Measurements from ENCODE around the gene ABHD2.

The ABHD2 gene

DNA sequence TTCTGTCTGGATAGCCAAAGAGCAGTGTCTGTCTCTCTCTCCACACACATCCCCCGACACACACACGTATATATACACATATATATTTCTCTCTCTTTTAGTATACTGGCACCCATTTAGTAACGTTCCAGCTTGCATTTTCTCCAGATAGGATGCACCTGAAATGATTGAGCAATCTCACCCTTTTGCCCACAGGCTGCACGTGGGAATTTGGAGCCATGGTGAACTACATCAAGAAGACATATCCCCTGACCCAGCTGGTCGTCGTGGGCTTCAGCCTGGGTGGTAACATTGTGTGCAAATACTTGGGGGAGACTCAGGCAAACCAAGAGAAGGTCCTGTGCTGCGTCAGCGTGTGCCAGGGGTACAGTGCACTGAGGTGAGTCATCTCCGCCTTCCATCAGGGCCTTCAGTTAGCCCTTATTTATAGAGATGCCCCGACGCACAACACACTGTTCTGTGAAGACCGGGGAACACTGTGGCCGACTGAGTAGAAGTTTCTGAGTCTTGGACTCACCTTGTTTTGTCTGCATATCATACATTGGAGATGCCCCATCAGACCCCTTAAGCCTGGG lies 87.4 kb downstream of the ABHD2 start:
- H3K9me3 ChIP-seq (ENCODE audit: control insufficient read depth in 1 of 2, low read length in 2 of 2) = no peaks in the 10 kb centered on the region
- no peak overlapping the region for H3K4me3 ChIP-seq (ENCODE audit: low read depth in 1 of 2, low read length in 2 of 2)
- H3K27ac ChIP-seq (ENCODE audit: low read length) = no peak overlapping the region
- H3K36me3 ChIP-seq (ENCODE audit: control insufficient read depth in 1 of 2, insufficient read depth in 2 of 2, low read length in 2 of 2) = peaks cover 27% of the 10 kb centered on the region in 2 donors
- no peaks in the 10 kb centered on the region for H3K27me3 ChIP-seq (ENCODE audit: low read depth, low read length)
- peaks cover 0 to 6% of the 10 kb centered on the region in 2 donors for H3K4me1 ChIP-seq (ENCODE audit: control insufficient read depth in 1 of 2, insufficient read depth in 2 of 2, low read length in 2 of 2)

DNA sequence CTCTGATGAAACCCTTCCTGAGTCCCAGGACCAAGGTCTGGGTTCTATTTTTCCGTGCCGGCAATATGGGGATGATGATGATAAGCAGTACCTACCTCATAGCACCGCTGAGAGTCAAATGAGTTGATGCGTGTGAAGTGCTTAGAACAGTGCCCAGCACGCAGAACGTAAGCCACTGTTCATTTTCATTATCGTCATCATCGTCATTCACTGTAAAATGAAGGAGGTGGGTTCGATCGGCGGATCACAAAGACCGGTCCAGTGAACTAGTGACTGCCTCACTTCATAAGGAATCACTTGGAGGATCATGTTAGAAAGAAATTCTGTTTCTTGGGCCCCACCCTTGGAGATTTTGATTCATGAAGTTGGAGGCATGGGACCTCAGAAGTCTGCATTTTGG lies 88.9 kb downstream of the ABHD2 start:
- H3K4me3 ChIP-seq (ENCODE audit: low read depth in 1 of 2, low read length in 2 of 2) = no peak overlapping the region
- H3K9me3 ChIP-seq (ENCODE audit: control insufficient read depth in 1 of 2, low read length in 2 of 2) = no peaks in the 10 kb centered on the region
- H3K27ac ChIP-seq (ENCODE audit: low read length) = no peak overlapping the region
- H3K4me1 ChIP-seq (ENCODE audit: control insufficient read depth in 1 of 2, insufficient read depth in 2 of 2, low read length in 2 of 2) = peaks cover 0 to 6% of the 10 kb centered on the region in 2 donors
- peaks cover 27 to 31% of the 10 kb centered on the region in 2 donors for H3K36me3 ChIP-seq (ENCODE audit: control insufficient read depth in 1 of 2, insufficient read depth in 2 of 2, low read length in 2 of 2)
- no peaks in the 10 kb centered on the region for H3K27me3 ChIP-seq (ENCODE audit: low read depth, low read length)

DNA sequence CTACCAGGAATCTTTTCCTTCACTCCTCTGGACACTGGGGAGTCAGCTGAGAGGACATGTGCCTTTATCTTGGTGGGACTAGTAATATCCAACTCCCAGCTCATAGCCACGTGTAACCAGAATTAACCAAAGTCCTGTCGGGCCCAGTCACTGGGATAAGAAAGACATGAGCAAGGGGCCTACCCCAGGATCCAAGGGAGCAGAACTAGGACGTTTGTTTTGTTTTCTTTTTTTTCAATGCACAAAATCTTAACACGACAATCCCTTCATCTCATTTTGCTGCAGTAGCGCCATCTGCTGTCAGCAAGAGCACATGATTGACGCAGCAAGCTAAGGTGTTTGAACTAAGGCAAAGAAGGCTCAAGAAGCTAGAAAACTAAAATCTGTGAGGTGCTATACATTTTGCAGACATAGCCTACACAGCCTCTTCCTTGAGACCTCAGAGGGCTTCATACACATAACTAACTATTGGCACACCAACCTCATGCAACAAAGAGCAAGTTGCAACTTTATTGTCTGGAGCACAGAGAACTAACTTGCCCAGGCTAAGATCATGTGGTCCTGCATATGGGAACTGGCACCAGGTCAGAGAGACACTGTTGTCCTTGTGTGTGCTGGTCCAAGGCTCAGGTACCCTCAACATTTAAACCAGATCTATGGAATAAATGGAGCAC lies 89.5 kb downstream of the ABHD2 start:
- Histone ChIP-seq H3K36me3 (ENCODE audit: control insufficient read depth in 1 of 2, insufficient read depth in 2 of 2, low read length in 2 of 2) (peaks cover 27 to 31% of the 10 kb centered on the region in 2 donors), H3K27ac (ENCODE audit: low read length) (no peak overlapping the region), H3K4me1 (ENCODE audit: control insufficient read depth in 1 of 2, insufficient read depth in 2 of 2, low read length in 2 of 2) (peaks cover 0 to 6% of the 10 kb centered on the region in 2 donors)

DNA sequence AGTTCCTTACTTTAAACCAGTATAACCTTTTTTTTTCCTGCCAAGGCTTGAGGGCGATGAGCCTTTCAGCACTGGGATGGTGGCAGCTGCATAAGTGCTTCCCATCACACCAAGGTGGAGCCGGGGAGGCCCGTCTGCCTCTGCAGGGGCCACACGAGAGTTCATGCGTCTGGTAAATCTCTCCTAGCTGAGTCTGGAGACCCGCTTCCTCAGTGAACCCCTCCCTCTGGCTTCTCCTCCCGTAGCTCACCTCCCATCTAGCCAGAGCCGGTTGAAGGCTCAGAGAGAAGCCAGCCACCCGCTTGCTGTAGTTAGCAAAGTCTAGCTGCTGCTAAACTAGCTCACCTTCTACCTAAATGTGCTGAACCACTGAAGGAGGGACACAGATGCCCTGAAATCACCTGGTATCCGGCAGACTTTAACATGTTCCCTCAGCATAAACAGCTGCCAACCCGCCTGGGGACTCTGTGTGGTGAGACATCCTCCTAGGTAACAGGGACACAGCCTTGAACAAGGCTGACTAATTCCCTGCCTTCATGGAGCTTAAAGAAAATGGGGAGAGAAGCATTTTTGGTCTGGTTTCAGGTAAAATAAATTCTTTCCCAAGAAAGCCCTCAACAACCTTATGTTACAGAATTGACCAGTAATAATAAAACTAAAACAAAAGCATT lies 90.2 kb downstream of the ABHD2 start:
- no peak overlapping the region for H3K4me3 ChIP-seq (ENCODE audit: low read depth in 1 of 2, low read length in 2 of 2)
- H3K36me3 ChIP-seq (ENCODE audit: control insufficient read depth in 1 of 2, insufficient read depth in 2 of 2, low read length in 2 of 2) = peaks cover 27 to 31% of the 10 kb centered on the region in 2 donors
- peaks cover 0 to 6% of the 10 kb centered on the region in 2 donors for H3K4me1 ChIP-seq (ENCODE audit: control insufficient read depth in 1 of 2, insufficient read depth in 2 of 2, low read length in 2 of 2)
- no peak overlapping the region for H3K27ac ChIP-seq (ENCODE audit: low read length)
- no peaks in the 10 kb centered on the region for H3K9me3 ChIP-seq (ENCODE audit: control insufficient read depth in 1 of 2, low read length in 2 of 2)
- no peaks in the 10 kb centered on the region for H3K27me3 ChIP-seq (ENCODE audit: low read depth, low read length)

More for the DNA sequence above, 89.5 kb downstream of the ABHD2 start:
- H3K9me3 ChIP-seq (ENCODE audit: control insufficient read depth in 1 of 2, low read length in 2 of 2) = no peaks in the 10 kb centered on the region
- no peak overlapping the region for H3K4me3 ChIP-seq (ENCODE audit: low read depth in 1 of 2, low read length in 2 of 2)
- no peaks in the 10 kb centered on the region for H3K27me3 ChIP-seq (ENCODE audit: low read depth, low read length)

DNA sequence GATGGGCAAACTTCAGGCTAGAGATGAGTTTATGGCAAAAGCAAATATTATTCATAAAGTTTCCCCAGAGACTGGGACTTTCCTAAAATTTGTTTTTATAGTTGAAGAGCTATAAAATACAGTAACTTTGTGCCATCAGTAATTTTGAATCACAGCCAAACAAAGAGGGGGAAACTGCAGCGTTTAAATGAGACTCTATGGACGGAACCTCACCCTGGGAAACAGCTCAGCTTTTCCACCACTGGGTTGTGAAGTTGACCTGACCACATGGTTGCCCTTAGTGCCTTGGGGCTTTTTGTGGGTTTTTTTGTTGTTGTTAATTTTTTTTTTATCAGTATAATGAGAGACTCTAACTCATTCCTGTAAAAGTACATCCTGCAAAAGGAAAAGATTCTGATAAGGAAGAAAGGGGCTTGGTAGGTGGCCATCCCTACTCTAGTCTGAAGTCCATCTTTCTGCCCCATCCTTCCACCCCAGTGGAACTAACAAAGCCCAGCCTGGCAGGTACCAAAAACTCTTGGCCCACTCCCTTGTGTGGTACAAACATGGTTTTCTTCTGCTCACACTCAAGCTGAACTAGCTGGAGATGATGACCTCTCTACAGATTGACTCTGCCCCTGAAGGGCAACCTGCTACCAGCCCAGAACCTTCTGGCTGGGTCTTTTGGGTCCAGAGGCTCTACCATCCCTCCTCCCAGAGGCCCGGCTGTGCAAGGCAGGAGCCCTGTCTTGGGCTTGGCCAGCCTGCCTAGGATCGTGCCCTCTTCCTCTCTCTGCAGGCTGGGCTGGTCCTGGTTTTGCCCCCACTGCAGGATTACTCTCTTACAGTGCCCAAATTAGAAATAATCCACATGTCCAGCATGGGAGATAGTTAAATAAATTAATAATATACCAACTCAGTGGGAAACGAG lies 92.0 kb downstream of the ABHD2 start:
- no peaks in the 10 kb centered on the region for H3K9me3 ChIP-seq (ENCODE audit: control insufficient read depth in 1 of 2, low read length in 2 of 2)
- H3K36me3 ChIP-seq (ENCODE audit: control insufficient read depth in 1 of 2, insufficient read depth in 2 of 2, low read length in 2 of 2) = peaks cover 35 to 36% of the 10 kb centered on the region in 2 donors
- peaks cover 0 to 6% of the 10 kb centered on the region in 2 donors for H3K4me1 ChIP-seq (ENCODE audit: control insufficient read depth in 1 of 2, insufficient read depth in 2 of 2, low read length in 2 of 2)
- no peak overlapping the region for H3K4me3 ChIP-seq (ENCODE audit: low read depth in 1 of 2, low read length in 2 of 2)
- no peak overlapping the region for H3K27ac ChIP-seq (ENCODE audit: low read length)
- H3K27me3 ChIP-seq (ENCODE audit: low read depth, low read length) = no peaks in the 10 kb centered on the region

DNA sequence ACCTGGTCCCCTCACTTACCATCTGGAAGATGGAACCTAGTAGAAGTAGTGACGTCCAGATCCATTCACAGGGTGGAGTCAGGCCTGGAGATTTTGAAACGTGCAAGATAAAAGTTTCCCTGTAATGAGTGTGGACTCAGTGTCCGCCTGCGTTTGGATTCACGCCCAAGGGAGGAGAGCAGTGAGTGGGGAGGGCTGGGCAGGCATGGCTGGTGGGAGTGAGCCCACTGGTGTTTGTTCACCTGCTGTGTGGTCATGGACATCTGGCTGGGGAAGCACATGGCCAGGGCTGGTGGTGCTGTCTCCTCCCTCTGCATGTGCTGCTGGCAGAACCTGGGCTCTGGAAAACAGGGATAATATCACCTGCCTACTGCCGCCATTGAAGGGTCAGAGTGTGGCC lies 96.1 kb downstream of the ABHD2 start:
- Histone ChIP-seq H3K4me3 (ENCODE audit: low read depth in 1 of 2, low read length in 2 of 2) (no peak overlapping the region), H3K4me1 (ENCODE audit: control insufficient read depth in 1 of 2, insufficient read depth in 2 of 2, low read length in 2 of 2) (no peaks in the 10 kb centered on the region), H3K27ac (ENCODE audit: low read length) (no peak overlapping the region), H3K36me3 (ENCODE audit: control insufficient read depth in 1 of 2, insufficient read depth in 2 of 2, low read length in 2 of 2) (peaks cover 25 to 53% of the 10 kb centered on the region in 2 donors), H3K27me3 (ENCODE audit: low read depth, low read length) (no peaks in the 10 kb centered on the region), H3K9me3 (ENCODE audit: control insufficient read depth in 1 of 2, low read length in 2 of 2) (no peaks in the 10 kb centered on the region)

DNA sequence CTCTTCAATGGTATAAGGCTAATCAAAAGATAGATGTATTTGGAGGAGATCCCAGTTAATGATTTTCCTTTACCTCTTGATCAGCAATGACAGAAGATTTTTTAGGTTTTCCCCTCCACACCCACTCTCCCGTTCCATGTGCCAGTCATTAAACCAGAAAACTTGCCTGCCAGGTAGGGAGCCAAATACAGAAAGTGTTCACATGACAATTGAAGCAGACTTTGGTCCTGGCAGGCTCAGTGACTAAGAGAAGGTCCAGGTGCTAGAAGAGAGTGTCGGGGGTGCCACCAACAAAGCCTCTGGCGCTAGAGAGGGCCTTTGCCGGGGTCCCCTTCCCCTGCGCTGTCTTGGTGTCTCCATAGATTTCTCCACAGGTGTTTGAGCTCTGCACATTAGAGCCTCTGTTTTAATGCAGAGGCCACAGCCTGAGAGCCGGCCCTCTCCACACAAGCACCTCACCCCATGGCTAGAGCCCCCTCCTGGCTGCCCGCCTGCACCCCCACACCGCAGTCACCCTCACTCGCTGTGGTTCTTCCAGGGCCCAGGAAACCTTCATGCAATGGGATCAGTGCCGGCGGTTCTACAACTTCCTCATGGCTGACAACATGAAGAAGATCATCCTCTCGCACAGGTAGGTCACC lies 96.8 kb downstream of the ABHD2 start:
- H3K9me3 ChIP-seq (ENCODE audit: control insufficient read depth in 1 of 2, low read length in 2 of 2) = no peaks in the 10 kb centered on the region
- no peaks in the 10 kb centered on the region for H3K4me1 ChIP-seq (ENCODE audit: control insufficient read depth in 1 of 2, insufficient read depth in 2 of 2, low read length in 2 of 2)
- H3K27me3 ChIP-seq (ENCODE audit: low read depth, low read length) = no peaks in the 10 kb centered on the region
- H3K36me3 ChIP-seq (ENCODE audit: control insufficient read depth in 1 of 2, insufficient read depth in 2 of 2, low read length in 2 of 2) = peaks cover 28 to 54% of the 10 kb centered on the region in 2 donors
- H3K27ac ChIP-seq (ENCODE audit: low read length) = no peak overlapping the region
- no peak overlapping the region for H3K4me3 ChIP-seq (ENCODE audit: low read depth in 1 of 2, low read length in 2 of 2)

DNA sequence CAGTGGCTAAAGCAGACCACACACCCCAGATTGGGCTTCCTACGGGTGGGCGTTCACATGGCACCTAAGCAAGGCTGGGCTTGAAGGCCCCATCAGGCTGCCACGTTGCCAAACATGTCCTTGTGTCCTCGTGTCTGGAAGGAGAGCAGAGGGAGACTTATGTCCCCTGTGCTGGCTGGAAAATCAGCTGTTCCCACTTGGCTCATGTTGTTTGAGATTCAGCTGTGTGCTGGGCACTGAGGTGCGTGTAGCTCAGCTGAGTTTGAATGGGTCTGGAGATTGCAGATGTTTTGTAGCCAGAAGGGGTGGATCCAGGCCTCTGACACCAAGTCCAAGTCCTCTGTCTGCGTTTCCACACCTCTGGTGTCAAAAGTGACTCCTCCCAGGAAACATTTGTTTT lies 98.5 kb downstream of the ABHD2 start:
- Histone ChIP-seq H3K9me3 (ENCODE audit: control insufficient read depth in 1 of 2, low read length in 2 of 2) (no peaks in the 10 kb centered on the region), H3K4me3 (ENCODE audit: low read depth in 1 of 2, low read length in 2 of 2) (no peak overlapping the region), H3K4me1 (ENCODE audit: control insufficient read depth in 1 of 2, insufficient read depth in 2 of 2, low read length in 2 of 2) (no peaks in the 10 kb centered on the region), H3K27ac (ENCODE audit: low read length) (no peak overlapping the region), H3K27me3 (ENCODE audit: low read depth, low read length) (no peaks in the 10 kb centered on the region), H3K36me3 (ENCODE audit: control insufficient read depth in 1 of 2, insufficient read depth in 2 of 2, low read length in 2 of 2) (peaks cover 41 to 66% of the 10 kb centered on the region in 2 donors)

DNA sequence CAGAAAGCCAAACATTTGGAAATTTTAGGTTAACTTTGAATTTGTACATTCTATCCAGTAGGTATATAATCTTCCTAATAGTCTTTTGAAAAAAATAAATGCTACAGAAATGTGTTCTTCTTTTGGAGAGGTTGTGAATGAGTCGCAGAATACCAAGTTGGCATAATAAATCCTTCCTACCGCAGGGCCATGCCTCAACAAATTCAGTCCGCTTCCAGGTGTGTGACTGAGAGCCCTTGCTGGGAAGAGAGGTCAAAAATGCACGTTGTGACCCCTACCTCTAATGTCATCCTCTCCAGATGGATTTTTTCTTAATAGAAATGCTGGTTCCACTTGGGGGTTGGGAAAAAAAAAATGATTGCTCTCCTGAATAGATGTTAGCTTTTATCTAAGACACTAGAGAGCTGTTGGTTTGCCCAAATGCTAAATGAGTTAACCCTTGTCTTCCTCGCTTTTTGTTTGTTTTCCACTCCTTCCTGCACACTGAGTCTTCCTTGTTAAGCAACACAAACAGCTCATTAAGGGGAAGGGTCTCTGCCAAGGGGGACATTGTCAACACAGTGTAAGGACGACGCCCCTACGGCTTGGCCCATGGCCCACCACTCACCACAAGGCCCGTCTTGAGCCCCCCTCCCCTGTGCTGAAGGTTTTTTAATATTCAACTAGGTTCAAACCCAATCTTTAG lies 99.2 kb downstream of the ABHD2 start:
- Histone ChIP-seq H3K4me1 (ENCODE audit: control insufficient read depth in 1 of 2, insufficient read depth in 2 of 2, low read length in 2 of 2) (no peaks in the 10 kb centered on the region), H3K36me3 (ENCODE audit: control insufficient read depth in 1 of 2, insufficient read depth in 2 of 2, low read length in 2 of 2) (peaks cover 46 to 71% of the 10 kb centered on the region in 2 donors), H3K27ac (ENCODE audit: low read length) (no peak overlapping the region)

DNA sequence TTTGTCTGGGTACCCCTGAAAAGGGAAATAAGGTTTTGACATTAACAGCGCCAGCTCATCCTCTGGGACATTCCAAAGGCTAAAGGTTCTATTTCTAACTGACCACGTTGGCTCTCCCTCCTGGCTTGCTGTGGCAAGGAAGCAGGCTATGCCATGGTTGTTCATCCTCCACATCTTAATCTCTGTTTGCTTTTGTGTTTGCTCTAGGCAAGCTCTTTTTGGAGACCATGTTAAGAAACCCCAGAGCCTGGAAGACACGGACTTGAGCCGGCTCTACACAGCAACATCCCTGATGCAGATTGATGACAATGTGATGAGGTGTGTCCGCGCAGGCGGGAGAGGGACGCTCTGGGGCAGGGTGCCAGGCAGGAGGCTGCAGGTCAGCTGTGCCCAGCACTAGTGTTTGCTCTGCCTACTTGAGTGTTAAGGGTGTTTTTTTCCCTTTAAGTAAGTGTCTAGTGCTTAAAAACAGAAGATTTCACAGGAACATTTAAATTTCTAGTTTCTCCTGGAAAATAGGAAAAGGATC lies 99.8 kb downstream of the ABHD2 start:
- Histone ChIP-seq H3K4me3 (ENCODE audit: low read depth in 1 of 2, low read length in 2 of 2) (no peak overlapping the region), H3K27ac (ENCODE audit: low read length) (no peak overlapping the region), H3K9me3 (ENCODE audit: control insufficient read depth in 1 of 2, low read length in 2 of 2) (no peaks in the 10 kb centered on the region), H3K36me3 (ENCODE audit: control insufficient read depth in 1 of 2, insufficient read depth in 2 of 2, low read length in 2 of 2) (peaks cover 51 to 77% of the 10 kb centered on the region in 2 donors), H3K4me1 (ENCODE audit: control insufficient read depth in 1 of 2, insufficient read depth in 2 of 2, low read length in 2 of 2) (no peaks in the 10 kb centered on the region), H3K27me3 (ENCODE audit: low read depth, low read length) (no peaks in the 10 kb centered on the region)

More for the DNA sequence above, 99.2 kb downstream of the ABHD2 start:
- no peaks in the 10 kb centered on the region for H3K9me3 ChIP-seq (ENCODE audit: control insufficient read depth in 1 of 2, low read length in 2 of 2)
- no peak overlapping the region for H3K4me3 ChIP-seq (ENCODE audit: low read depth in 1 of 2, low read length in 2 of 2)
- H3K27me3 ChIP-seq (ENCODE audit: low read depth, low read length) = no peaks in the 10 kb centered on the region
